Omental fat pad (tissue), 4 donors: Measurements from ENCODE around the gene STARD6. TPM values are rescaled to one million over a fixed set of nuclear protein-coding genes. Genes with fewer than 3 reads are reported as not detected.
"Not testable (repeated sequence)": the region's sequence is repeated elsewhere in the genome, so short reads cannot be mapped to it uniquely, and the experiment has no call there.

Experiments
- ATAC-seq: fragments of 150-250 bp; one replicate; pipeline ENCODE4 v1.9.1; 2016; ENCODE audit warnings: mild to moderate bottlenecking, moderate library complexity; ENCODE audit not compliant: low FRiP score
- DNase-seq: peaks from one replicate; pipeline ENCODE4 v3.0.0-alpha.2; 2019; ENCODE audit warnings: low spot score
- total RNA-seq, 4 donors: library from RNA; depleted of rRNA; stranded (reverse); fragments of >200 nt; gene quantifications; one replicate each; pipeline ENCODE4 v1.1.0, GENCODE V29; 2016
- TF ChIP-seq, protein P1 (sequence below), 3 donors: fragments of 450-650 bp; IDR thresholded peaks; one replicate each; pipeline ENCODE4 v1.5.1; 2016 to 2017; ENCODE audit warnings: antibody characterized with exemption in 3 of 3, mild to moderate bottlenecking in 3 of 3, moderate library complexity in 2 of 3

STARD6 gene
- total RNA-seq, 4 donors from 2014 or later: not detected

DNA sequence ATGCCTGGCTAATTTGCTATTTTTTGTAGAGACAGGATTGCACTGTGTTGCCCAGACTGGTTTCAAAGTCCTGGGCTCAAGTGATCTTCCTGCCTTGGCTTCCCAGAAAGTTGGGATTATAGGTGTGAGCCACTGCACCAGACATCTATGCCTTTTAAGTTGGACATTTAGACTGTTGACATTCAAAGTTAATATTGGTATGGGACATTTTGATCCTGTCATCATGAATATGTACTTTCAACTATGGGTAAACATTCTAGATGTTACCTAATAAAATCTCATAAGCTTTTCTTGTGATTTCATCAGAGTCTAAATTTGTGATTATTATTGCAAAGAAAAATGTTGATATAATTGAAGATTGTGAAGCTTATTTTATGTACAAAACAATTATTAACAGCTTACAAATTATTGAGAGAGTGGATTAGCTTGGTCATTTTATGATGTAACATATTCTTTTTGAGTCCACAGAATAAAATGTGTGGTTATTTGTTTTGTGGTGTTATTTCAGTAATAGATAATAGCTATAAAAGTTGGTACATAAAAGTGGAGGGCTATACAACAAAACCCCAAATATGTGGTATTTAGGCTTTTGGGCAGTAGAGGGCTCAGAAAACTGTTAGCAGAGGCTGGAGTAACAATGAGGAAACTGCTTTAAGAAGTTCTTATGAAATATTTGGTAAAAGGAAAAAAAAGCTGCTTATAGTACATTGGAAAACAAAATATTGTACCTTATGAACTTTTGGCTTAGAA, 41.4 kb downstream of the STARD6 start:
- ATAC-seq (no peak), DNase-seq (no peak)
- TF ChIP-seq, protein P1, sequence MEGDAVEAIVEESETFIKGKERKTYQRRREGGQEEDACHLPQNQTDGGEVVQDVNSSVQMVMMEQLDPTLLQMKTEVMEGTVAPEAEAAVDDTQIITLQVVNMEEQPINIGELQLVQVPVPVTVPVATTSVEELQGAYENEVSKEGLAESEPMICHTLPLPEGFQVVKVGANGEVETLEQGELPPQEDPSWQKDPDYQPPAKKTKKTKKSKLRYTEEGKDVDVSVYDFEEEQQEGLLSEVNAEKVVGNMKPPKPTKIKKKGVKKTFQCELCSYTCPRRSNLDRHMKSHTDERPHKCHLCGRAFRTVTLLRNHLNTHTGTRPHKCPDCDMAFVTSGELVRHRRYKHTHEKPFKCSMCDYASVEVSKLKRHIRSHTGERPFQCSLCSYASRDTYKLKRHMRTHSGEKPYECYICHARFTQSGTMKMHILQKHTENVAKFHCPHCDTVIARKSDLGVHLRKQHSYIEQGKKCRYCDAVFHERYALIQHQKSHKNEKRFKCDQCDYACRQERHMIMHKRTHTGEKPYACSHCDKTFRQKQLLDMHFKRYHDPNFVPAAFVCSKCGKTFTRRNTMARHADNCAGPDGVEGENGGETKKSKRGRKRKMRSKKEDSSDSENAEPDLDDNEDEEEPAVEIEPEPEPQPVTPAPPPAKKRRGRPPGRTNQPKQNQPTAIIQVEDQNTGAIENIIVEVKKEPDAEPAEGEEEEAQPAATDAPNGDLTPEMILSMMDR (IDR thresholded peaks at IDR 0.05): no peak

DNA sequence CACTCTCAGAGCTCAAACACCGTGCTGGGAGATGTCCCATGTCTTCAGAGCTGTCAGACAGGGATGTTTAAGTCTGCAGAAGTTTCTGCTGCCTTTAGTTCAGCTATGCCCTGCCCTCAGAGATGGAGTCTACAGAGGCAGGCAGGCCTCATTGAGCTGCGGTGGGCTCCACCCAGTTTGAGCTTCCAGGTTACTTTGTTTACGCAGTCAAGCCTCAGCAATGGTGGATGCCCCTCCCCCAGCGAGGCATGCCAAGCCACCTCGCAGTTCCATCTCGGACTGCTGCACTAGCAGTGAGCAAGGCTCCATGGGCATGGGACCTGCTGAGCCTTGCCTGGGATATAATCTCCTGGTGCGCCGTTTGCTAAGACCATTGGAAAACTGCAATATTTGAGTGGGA, 48.1 kb downstream of the STARD6 start:
- not testable (repeated sequence) for ATAC-seq, DNase-seq

DNA sequence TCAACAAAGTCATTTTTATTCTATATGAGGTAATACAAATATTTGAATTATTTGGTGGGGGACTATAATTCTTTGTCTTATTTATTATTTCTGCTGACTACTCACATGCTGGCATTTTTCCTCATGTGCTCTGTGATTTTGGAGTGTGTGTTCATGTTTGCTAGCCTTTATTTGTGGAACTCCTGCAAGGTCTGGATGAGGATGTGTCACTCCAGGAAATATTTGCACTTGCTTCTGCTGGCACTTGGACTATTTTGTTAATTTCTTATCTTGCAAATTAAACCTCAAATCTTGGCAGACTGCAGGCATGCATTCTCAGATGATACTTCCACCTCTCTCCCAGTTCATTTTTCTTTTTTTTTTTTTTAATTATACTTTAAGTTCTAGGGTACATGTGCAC, 54.2 kb downstream of the STARD6 start:
- ATAC-seq: no peak
- no peak for DNase-seq
- TF ChIP-seq, protein P1 (IDR thresholded peaks at IDR 0.05): no peak

DNA sequence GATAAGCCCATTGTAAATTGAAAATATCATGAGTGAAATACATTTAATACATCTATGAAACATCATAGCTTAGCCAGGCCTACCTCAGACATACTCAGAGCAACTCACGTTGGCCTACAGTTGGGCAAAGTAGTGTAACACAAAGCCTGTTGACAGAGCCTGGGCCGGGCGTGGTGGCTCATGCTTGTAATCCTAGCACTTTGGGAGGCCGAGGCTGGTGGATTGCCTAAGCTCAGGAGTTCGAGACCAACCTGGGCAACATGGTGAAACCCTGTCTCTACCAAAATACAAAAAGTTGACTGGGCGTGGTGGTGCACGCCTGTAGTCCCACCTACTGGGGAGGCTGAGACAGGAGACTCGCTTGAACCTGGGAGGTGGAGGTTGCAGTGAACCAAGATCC, 58.7 kb downstream of the STARD6 start:
- not testable (repeated sequence) for ATAC-seq, DNase-seq

DNA sequence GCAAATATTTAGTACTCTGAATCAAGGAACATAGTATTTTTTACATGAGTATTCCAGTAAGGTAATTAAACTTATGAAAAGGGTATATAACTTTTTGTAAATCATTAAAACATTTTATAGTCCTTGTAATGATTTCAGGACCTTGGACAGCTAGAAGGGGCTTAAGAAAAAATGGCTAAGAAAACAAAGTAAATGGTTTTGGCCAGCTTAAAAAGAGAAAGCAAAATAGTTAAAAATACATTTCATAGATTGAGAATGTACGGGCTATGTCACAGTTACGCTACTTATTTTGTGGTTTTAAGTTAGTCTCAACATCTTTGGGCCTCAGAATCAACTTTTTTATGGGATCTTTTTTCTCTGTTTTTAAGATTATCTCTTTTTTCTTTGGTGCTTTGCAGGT, 61.6 kb downstream of the STARD6 start:
- ATAC-seq: no peak
- TF ChIP-seq, protein P1 (IDR thresholded peaks at IDR 0.05): no peak
- DNase-seq: no peak

DNA sequence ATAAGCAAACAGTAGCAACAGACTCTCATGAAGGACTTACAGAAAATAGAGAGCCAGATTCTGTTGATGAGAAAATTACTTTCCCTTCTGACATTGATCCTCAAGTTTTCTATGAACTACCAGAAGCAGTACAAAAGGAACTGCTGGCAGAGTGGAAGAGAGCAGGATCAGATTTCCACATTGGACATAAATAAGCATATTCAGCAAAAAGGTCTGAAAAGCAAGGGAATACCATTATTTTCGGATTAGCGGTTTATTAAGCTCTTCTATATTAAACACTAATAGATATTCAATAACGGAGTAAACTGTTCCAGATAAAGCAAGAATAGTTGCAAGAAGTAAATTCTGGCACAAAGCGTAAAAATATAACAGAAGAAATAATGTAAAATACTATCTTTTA, 63.4 kb downstream of the STARD6 start:
- no peak for DNase-seq
- ATAC-seq: no peak
- TF ChIP-seq, protein P1 (IDR thresholded peaks at IDR 0.05): no peak

DNA sequence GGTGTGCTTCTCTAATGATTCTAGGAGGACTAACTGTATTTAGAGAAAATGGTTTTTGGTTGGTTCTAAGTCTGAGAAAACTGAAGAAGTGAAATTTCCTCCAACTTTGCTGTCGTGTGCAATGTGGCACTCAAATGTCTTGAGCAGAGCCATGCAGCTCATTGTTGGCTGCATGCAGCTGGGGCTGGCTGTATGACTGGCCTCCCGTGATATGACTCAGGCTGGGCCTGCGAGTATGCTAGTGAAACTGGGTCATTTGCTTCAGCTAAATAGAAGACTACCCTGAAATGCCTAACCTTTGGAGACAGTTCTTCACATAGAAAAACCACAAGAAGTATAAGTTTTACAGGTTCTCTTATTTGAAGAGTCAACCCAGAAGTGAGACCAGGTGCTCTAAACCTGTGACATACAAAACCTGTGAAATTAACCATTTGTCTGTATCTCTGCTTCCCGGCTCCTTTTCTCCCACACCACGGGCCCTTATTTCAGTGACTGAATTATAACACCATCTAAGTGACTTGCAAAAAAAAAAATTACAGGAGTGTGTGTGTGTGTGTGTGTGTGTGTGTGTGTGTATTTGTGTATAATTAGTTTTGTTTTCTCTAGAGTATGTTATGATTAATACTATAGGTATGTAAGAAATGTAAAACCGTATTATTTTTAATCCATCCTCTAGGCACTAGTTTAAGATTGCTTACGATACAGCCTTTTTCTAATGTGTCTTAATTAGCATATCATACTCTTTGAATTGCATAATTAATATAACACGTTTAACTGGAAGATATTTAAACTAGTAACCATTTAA, 72.5 kb downstream of the STARD6 start:
- no peak for ATAC-seq
- TF ChIP-seq, protein P1 (IDR thresholded peaks at IDR 0.05): no peak
- DNase-seq: no peak

DNA sequence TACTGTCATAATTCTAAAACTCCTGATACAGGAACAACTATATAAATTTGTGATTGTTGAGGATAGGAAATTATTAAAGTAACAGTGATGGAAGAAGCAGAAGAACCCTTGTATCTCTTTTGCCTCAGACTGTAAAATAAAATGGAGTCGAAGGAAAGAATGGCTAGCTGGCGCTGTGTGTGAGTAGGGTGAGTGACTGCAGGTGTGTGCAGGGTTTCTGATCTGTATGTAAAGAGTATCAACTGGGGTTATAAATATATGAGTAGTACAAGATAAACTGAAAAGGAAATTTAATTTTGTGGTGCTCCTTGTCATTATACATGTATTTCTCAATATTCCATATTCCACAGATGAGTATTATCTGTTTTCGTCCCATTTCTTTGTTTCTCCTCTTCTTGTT, 73.1 kb downstream of the STARD6 start:
- no peak for ATAC-seq
- no peak for DNase-seq
- TF ChIP-seq, protein P1 (IDR thresholded peaks at IDR 0.05): no peak
